GM23338 (cell line): ENCODE data around the gene INPP4B. TPM values are rescaled to one million over a fixed set of nuclear protein-coding genes. Genes with fewer than 3 reads are reported as not detected.

Experiments
- ATAC-seq: fragments of 200-7000 bp; cut with Tn5 transposase; 3 replicates; pipeline ENCODE4 v1.9.1; 2020
- DNase-seq: peaks from one replicate; pipeline ENCODE4 v3.0.0-alpha.2; 2015; ENCODE audit warnings: low spot score
- H2AFZ ChIP-seq: fragments of 200-600 bp; sonication (generic); 2 replicates; pipeline ENCODE4 v1.8.0; 2016; ENCODE audit warnings: antibody characterized with exemption, mild to moderate bottlenecking, moderate library complexity
- H3F3A ChIP-seq: fragments of 200-600 bp; sonication (generic); replicated peaks from 2 replicates; pipeline ENCODE4 v1.8.0; 2017; ENCODE audit warnings: antibody characterized with exemption, mixed run types, low read depth
- H3K27ac ChIP-seq: fragments of 200-600 bp; sonication (generic); 2 replicates; pipeline ENCODE4 v1.6.1; 2016; ENCODE audit warnings: low read depth
- H3K27me3 ChIP-seq: fragments of 200-600 bp; sonication (generic); 2 replicates; pipeline ENCODE4 v1.8.0; 2016; ENCODE audit warnings: mild to moderate bottlenecking, mixed run types, moderate library complexity; ENCODE audit not compliant: insufficient read depth
- H3K36me3 ChIP-seq: fragments of 200-600 bp; sonication (generic); 2 replicates; pipeline ENCODE4 v1.8.0; 2016; ENCODE audit warnings: mild to moderate bottlenecking; ENCODE audit not compliant: insufficient read depth
- H3K4me1 ChIP-seq: fragments of 200-600 bp; sonication (generic); 2 replicates; pipeline ENCODE4 v1.8.0; 2016; ENCODE audit warnings: mild to moderate bottlenecking, moderate library complexity; ENCODE audit not compliant: insufficient read depth
- H3K4me2 ChIP-seq: fragments of 200-600 bp; sonication (generic); 2 replicates; pipeline ENCODE4 v1.7.1; 2017; ENCODE audit warnings: mixed run types
- H3K4me3 ChIP-seq: fragments of 200-600 bp; sonication (generic); 2 replicates; pipeline ENCODE4 v1.6.1; 2016; ENCODE audit warnings: mixed run types
- H3K79me2 ChIP-seq: fragments of 200-600 bp; sonication (generic); replicated peaks from 2 replicates; pipeline ENCODE4 v1.8.0; 2017; ENCODE audit warnings: mild to moderate bottlenecking; ENCODE audit not compliant: insufficient read depth
- H3K9me2 ChIP-seq: fragments of 200-600 bp; sonication (generic); 2 replicates; pipeline ENCODE4 v1.8.0; 2017; ENCODE audit not compliant: insufficient read depth
- H4K20me1 ChIP-seq: fragments of 200-600 bp; sonication (generic); replicated peaks from 2 replicates; pipeline ENCODE4 v1.8.0; 2017; ENCODE audit warnings: mild to moderate bottlenecking; ENCODE audit not compliant: insufficient read depth
- H3K27ac Mint-ChIP-seq: 2 replicates; pipeline ENCODE4 v1.8.0; 2020; ENCODE audit warnings: inconsistent platforms, mild to moderate bottlenecking, moderate library complexity, mixed read lengths
- H3K27me3 Mint-ChIP-seq: 3 replicates; pipeline ENCODE4 v1.8.0; 2022; ENCODE audit warnings: low read depth, mild to moderate bottlenecking, moderate library complexity, mixed read lengths, inconsistent platforms; ENCODE audit not compliant: insufficient read depth, poor library complexity
- H3K36me3 Mint-ChIP-seq: 3 replicates; pipeline ENCODE4 v1.8.0; 2021; ENCODE audit warnings: low read depth, mild to moderate bottlenecking, inconsistent platforms, moderate library complexity, mixed read lengths
- H3K4me1 Mint-ChIP-seq: 3 replicates; pipeline ENCODE4 v1.8.0; 2020; ENCODE audit warnings: mild to moderate bottlenecking, inconsistent platforms, mixed read lengths
- H3K4me3 Mint-ChIP-seq: 3 replicates; pipeline ENCODE4 v1.8.0; 2021; ENCODE audit warnings: moderate library complexity, mild to moderate bottlenecking, inconsistent platforms, mixed read lengths
- H3K9me3 Mint-ChIP-seq: 3 replicates; pipeline ENCODE4 v1.8.0; 2020; ENCODE audit warnings: moderate library complexity, mild to moderate bottlenecking, inconsistent platforms, mixed read lengths
- CREB1 ChIP-seq: fragments of 250-450 bp; sonication (Bioruptor Pico); IDR thresholded peaks from 2 replicates; pipeline ENCODE4 v1.5.0; 2020; ENCODE audit warnings: low read depth, mild to moderate bottlenecking, moderate library complexity
- EZH2 ChIP-seq: fragments of 200-600 bp; sonication (generic); IDR thresholded peaks from one replicate; pipeline ENCODE4 v1.8.0; 2017; ENCODE audit warnings: antibody characterized with exemption, mild to moderate bottlenecking, low read depth; ENCODE audit not compliant: unreplicated experiment
- EZH2phosphoT487 ChIP-seq: fragments of 200-600 bp; sonication (generic); IDR thresholded peaks from one replicate; pipeline ENCODE4 v1.8.1; 2018; ENCODE audit warnings: antibody characterized with exemption; ENCODE audit not compliant: unreplicated experiment
- JUNB ChIP-seq: IDR thresholded peaks from one replicate; pipeline ENCODE4 v1.6.1; 2016; ENCODE audit warnings: antibody characterized with exemption; ENCODE audit not compliant: unreplicated experiment
- NANOG ChIP-seq: IDR thresholded peaks from 2 replicates; pipeline ENCODE4 v1.6.1; 2016; ENCODE audit warnings: antibody characterized with exemption, borderline replicate concordance
- POLR2AphosphoS5 ChIP-seq: IDR thresholded peaks from 2 replicates; pipeline ENCODE4 v1.6.1; 2016; ENCODE audit warnings: antibody characterized with exemption, low read depth
- STAT1 ChIP-seq: IDR thresholded peaks from one replicate; pipeline ENCODE4 v1.6.1; 2016; ENCODE audit warnings: antibody characterized with exemption; ENCODE audit not compliant: unreplicated experiment
- ZNF114 ChIP-seq: fragments of 250-450 bp; sonication (Bioruptor Pico); IDR thresholded peaks from 2 replicates; pipeline ENCODE4 v1.5.0; 2020; ENCODE audit warnings: mild to moderate bottlenecking, moderate library complexity
- ZNF331 ChIP-seq: fragments of 250-450 bp; sonication (Bioruptor Pico); IDR thresholded peaks from 2 replicates; pipeline ENCODE4 v1.5.0; 2020; ENCODE audit warnings: low read depth, mild to moderate bottlenecking, moderate library complexity
- ZNF462 ChIP-seq: fragments of 250-450 bp; sonication (Bioruptor Pico); IDR thresholded peaks from 2 replicates; pipeline ENCODE4 v1.5.0; 2020; ENCODE audit warnings: mild to moderate bottlenecking, moderate library complexity
- polyA plus RNA-seq: library from polyadenylated mRNA; unstranded; fragments of >200 nt; fragmentation: Nextera tagmentation; extraction: Ambion mirVana; gene quantifications from 2 replicates; pipeline ENCODE4 v1.2.1, GENCODE V29; 2016
- total RNA-seq: library from RNA; depleted of rRNA; stranded (reverse); fragments of >200 nt; shearing (Covaris generic); gene quantifications from 2 replicates; pipeline ENCODE4 v1.2.3, GENCODE V29; 2014
- TF ChIP-seq, protein P1 (sequence below), 2 experiments: fragments of 200-600 bp in 1 of 2; sonication (generic) in 1 of 2; conservative IDR thresholded peaks; 2 replicates each; pipeline versions ENCODE4 v1.5.1 to v1.6.1; 2016 to 2017; ENCODE audit warnings: antibody characterized with exemption in 2 of 2, low read depth in 2 of 2, mild to moderate bottlenecking in 2 of 2, moderate library complexity in 1 of 2
- TF ChIP-seq, protein P2 (sequence below): IDR thresholded peaks from 2 replicates; pipeline ENCODE4 v1.6.1; 2016; ENCODE audit warnings: antibody characterized with exemption
- TF ChIP-seq, protein P3 (sequence below): IDR thresholded peaks from one replicate; pipeline ENCODE4 v1.6.1; 2018; ENCODE audit warnings: antibody characterized with exemption; ENCODE audit not compliant: unreplicated experiment

INPP4B gene
- total and polyA plus RNA-seq, 2 experiments from 2014 or later = 0.11 to 0.14 TPM

- no peaks in the 10 kb centered on the region for H3K27me3 Mint-ChIP-seq
These were observed 677.9 kb downstream of the INPP4B start for GRCh38 chr4:142168181-142168580.

More at GRCh38 chr4:142168181-142168580, 677.9 kb downstream of the INPP4B start:
- H3K4me1 ChIP-seq = peaks cover 6% of the 10 kb centered on the region
- H2AFZ ChIP-seq = no peak overlapping the region
- no peak overlapping the region for H3K4me2 ChIP-seq
- no peak overlapping the region for H3K4me3 ChIP-seq
- Mint-ChIP-seq H3K4me3 (no peak overlapping the region), H3K4me1 (peaks cover 5% of the 10 kb centered on the region; the same call in 2 of the 3 replicates), H3K27ac (no peak overlapping the region), H3K9me3 (no peaks in the 10 kb centered on the region), H3K36me3 (no peaks in the 10 kb centered on the region)
- H3F3A ChIP-seq = no peaks in the 10 kb centered on the region
- H3K27ac ChIP-seq = no peak overlapping the region
- no peaks in the 10 kb centered on the region for H3K9me2 ChIP-seq
- H4K20me1 ChIP-seq = no peaks in the 10 kb centered on the region
- no peaks in the 10 kb centered on the region for H3K27me3 ChIP-seq
- no peaks in the 10 kb centered on the region for H3K79me2 ChIP-seq
- H3K36me3 ChIP-seq = no peaks in the 10 kb centered on the region
- ATAC-seq (no peak), DNase-seq (no peak)
- TF ChIP-seq CREB1 (CRISPR knock-in tag) (no peak), ZNF331 (CRISPR knock-in tag) (no peak), POLR2AphosphoS5 (no peak), ZNF114 (CRISPR knock-in tag) (no peak), JUNB (no peak), EZH2 (no peak), NANOG (no peak), STAT1 (no peak), EZH2phosphoT487 (no peak), ZNF462 (CRISPR knock-in tag) (no peak)
- TF ChIP-seq, protein P1, sequence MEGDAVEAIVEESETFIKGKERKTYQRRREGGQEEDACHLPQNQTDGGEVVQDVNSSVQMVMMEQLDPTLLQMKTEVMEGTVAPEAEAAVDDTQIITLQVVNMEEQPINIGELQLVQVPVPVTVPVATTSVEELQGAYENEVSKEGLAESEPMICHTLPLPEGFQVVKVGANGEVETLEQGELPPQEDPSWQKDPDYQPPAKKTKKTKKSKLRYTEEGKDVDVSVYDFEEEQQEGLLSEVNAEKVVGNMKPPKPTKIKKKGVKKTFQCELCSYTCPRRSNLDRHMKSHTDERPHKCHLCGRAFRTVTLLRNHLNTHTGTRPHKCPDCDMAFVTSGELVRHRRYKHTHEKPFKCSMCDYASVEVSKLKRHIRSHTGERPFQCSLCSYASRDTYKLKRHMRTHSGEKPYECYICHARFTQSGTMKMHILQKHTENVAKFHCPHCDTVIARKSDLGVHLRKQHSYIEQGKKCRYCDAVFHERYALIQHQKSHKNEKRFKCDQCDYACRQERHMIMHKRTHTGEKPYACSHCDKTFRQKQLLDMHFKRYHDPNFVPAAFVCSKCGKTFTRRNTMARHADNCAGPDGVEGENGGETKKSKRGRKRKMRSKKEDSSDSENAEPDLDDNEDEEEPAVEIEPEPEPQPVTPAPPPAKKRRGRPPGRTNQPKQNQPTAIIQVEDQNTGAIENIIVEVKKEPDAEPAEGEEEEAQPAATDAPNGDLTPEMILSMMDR (conservative IDR thresholded peaks at IDR 0.05; ENCODE audit: low read depth in 2 of 2) = no peak
- TF ChIP-seq, protein P2, sequence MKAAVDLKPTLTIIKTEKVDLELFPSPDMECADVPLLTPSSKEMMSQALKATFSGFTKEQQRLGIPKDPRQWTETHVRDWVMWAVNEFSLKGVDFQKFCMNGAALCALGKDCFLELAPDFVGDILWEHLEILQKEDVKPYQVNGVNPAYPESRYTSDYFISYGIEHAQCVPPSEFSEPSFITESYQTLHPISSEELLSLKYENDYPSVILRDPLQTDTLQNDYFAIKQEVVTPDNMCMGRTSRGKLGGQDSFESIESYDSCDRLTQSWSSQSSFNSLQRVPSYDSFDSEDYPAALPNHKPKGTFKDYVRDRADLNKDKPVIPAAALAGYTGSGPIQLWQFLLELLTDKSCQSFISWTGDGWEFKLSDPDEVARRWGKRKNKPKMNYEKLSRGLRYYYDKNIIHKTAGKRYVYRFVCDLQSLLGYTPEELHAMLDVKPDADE = no peak
- TF ChIP-seq, protein P3, sequence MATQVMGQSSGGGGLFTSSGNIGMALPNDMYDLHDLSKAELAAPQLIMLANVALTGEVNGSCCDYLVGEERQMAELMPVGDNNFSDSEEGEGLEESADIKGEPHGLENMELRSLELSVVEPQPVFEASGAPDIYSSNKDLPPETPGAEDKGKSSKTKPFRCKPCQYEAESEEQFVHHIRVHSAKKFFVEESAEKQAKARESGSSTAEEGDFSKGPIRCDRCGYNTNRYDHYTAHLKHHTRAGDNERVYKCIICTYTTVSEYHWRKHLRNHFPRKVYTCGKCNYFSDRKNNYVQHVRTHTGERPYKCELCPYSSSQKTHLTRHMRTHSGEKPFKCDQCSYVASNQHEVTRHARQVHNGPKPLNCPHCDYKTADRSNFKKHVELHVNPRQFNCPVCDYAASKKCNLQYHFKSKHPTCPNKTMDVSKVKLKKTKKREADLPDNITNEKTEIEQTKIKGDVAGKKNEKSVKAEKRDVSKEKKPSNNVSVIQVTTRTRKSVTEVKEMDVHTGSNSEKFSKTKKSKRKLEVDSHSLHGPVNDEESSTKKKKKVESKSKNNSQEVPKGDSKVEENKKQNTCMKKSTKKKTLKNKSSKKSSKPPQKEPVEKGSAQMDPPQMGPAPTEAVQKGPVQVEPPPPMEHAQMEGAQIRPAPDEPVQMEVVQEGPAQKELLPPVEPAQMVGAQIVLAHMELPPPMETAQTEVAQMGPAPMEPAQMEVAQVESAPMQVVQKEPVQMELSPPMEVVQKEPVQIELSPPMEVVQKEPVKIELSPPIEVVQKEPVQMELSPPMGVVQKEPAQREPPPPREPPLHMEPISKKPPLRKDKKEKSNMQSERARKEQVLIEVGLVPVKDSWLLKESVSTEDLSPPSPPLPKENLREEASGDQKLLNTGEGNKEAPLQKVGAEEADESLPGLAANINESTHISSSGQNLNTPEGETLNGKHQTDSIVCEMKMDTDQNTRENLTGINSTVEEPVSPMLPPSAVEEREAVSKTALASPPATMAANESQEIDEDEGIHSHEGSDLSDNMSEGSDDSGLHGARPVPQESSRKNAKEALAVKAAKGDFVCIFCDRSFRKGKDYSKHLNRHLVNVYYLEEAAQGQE = no peak
